GM11168 (cell line): ENCODE data around the gene GPR137B.

Experiments used
- in situ Hi-C: fragments of 300-500 bp; cut with MboI; formaldehyde crosslinking; loops from one replicate; pipeline ENCODE4 v1.12.0; 2022; ENCODE audit warnings: low sequenced_read_pairs; ENCODE audit not compliant: unreplicated experiment

GPR137B gene

GRCh38 chr1:236141447-236142252 lies 689 bp upstream of the GPR137B start:
- in situ Hi-C loops: no loop called here

- in situ Hi-C loops: no loop called here
Observed at GRCh38 chr1:236143104-236143948, 987 bp downstream of the GPR137B start.

DNA sequence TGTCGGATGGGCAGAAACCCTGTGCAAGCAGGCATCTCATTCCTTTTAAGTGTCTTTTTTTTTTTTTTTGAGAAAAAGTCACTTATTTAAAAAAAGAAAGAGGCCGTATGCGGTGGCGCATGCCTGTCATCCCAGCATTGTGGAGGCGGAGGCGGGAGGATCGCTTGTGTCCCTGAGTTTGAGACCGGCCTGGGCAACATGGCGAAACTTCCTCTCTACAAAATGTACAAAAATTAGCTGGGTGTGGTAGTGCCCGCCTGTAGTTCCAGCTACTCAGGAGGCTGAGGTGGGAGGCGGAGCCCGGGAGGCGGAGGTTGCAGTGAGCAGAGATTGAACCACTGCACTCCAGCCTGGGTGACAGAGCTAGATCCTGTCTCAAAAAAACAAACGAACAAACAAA lies 1.7 kb downstream of the GPR137B start:
- in situ Hi-C loops: no loop called here

DNA sequence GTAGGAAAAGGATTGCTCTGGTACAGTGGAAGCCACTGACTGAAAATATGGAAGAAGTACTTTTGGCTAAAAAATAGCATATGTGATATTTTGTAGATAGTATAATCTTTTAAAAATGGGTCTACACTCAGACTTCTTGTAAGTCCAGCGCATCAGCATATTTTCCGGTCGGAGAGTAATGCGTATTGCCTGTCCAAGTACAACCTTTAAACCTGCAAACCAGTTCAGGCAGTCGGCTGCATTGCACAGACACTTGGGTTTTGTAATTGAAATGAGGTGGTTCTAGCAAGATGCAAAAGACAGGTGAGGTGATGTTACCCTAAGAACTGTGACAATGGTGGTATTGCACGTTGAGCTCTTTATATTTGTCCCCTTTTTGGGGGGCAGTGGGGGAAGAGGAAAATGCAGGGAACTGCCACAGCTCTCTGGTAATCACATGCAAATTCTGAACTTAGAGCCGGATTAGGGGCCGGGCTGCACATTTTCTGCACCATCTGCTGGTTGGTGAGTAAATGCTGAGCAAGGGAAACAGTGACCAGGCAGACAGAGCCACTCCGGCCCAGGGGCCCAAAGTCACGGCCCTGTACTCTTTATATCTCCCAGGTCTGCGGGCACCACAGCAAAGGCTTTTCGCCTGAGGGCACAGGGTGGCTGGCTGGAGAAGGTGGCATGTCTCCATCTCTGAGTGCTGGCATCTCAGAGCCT lies 2.3 kb downstream of the GPR137B start:
- in situ Hi-C loops: no loop called here

DNA sequence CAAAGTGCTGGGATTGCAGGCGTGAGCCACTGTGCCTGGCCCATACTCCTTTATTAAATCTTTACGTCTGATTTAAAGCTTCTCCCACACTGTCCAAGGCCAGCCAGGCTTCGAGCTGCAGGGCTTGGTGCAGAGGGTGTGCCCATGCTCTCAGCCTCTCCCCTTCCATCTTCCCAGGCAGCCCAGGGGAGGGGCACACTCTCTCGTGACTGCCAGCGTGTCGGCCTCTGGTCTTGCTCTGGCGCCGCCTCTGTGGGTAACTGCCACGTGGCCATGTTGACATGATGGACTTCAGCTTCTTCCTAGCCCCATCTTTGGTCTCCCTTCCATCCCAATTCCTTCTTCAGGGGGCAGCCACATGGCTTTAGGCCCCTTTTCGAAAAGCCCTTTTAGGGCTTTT lies 4.7 kb downstream of the GPR137B start:
- in situ Hi-C loops: no loop called here

- in situ Hi-C loops: no loop called here
Observed at GRCh38 chr1:236147521-236148469, 5.5 kb downstream of the GPR137B start.

- in situ Hi-C loops: no loop called here
Observed at GRCh38 chr1:236148470-236148845, 6.1 kb downstream of the GPR137B start.

DNA sequence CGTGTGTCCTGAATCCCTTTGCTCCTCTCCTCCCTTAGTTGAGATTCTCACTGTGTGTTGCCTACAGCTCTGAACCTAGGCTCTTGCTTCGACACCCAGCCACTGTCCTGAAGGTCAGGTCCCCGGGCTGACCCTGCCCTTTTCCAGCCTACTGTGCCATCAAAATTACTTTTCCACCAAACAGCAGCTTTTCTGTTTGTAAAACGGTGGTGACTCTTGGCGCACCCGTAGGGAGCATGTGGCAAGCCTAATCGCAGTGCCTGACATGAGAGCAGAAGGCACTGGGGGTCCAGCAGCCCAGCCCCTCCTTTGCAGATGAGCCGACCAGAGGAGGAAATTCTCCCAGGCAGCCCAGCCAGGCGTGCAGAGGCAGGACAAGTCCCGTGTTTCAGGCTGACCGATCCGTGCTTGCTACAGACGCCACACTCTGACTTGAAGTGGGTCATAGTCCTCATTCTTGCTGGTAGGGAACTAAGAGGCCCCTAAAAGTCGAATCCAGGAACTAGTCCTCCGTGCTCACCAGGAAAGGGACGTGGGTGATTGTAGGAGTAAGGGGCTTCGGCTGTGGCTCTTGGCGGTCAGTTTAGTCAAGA lies 6.8 kb downstream of the GPR137B start:
- in situ Hi-C loops: no loop called here

GRCh38 chr1:236149696-236150228 lies 7.4 kb downstream of the GPR137B start:
- in situ Hi-C loops: no loop called here

GRCh38 chr1:236150311-236150955 lies 8.1 kb downstream of the GPR137B start:
- in situ Hi-C loops: no loop called here

DNA sequence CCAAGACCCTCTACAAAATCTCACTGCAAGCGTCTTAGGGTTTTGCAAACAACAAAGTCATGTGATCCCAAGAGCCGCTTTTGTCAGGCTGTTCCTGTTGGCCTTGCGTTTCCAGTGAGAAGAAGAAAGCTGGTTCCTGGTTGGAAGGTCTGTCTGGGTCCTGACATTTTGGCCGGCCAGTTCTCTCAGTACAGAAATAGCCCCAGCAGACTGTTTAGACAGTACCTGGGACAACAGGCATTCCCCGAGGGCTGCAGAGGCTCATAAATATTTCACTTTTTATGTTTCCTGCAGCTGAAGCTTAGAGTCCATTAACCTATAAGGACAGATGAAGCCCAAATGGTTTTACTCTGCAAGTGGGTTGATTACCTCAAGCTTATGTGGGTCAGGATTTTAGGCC lies 8.6 kb downstream of the GPR137B start:
- in situ Hi-C loops: no loop called here

- in situ Hi-C loops: no loop called here
Observed at GRCh38 chr1:236151739-236152424, 9.5 kb downstream of the GPR137B start.

- in situ Hi-C loops: no loop called here
Observed at GRCh38 chr1:236154126-236154525, 11.8 kb downstream of the GPR137B start.

DNA sequence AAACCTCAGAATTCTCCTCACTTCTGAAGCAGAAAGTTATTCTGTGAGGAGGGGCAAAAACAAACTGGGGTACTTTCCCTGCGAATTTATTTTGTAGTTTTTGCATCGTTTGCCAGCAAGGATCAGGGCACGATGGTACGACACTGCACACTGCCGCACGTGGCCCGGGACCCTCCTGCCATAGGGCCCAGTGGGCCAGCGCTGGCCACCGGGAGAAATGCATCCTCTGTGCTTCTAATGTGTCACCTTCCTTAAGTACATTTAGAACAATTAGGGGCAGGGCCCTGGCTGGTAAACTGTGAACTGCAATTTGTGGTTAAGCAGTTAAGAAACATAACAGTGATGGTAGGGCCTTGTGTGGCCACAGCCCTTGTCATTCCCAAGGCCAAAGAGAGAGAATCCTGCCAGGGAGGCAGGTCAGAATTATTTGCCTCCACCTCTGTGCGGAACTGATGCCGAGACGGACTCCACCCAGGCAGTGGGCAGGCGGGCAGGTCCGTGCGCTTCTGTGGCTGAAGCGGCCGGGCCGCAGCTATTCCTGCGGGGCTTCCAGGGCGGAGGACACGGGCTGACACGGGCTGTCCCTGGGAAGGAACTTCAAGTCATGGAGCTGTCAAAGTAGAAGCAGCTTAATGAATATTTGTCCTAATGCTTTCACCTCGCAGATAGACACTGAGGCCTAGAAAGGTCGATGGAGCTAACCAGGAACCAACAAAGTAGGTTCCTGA lies 12.5 kb downstream of the GPR137B start:
- in situ Hi-C loops: no loop called here

- in situ Hi-C loops: no loop called here
Observed at GRCh38 chr1:236155399-236155767, 13.0 kb downstream of the GPR137B start.

GRCh38 chr1:236155841-236156503 lies 13.6 kb downstream of the GPR137B start:
- in situ Hi-C loops: no loop called here
